Measurements from ENCODE around the gene GOLGB1.

- TF ChIP-seq CTCF (conservative IDR thresholded peaks at IDR 0.05 in 1 of 2, IDR thresholded peaks at IDR 0.05 in 1 of 2; ENCODE audit: low read depth in 1 of 2, low read length in 2 of 2) (no peak), EZH2 (IDR thresholded peaks at IDR 0.05; ENCODE audit: low read length, missing control alignments) (no peak)
Observed at GRCh38 chr3:121692010-121692699, 57.4 kb downstream of the GOLGB1 start.
